Lung (tissue), 12 donors: ENCODE data around the gene PDE12. TPM values are rescaled to one million over a fixed set of nuclear protein-coding genes. Genes with fewer than 3 reads are reported as not detected.

ENCODE experiments used
- ATAC-seq: fragments of 200-7000 bp; cut with Tn5 transposase; one replicate; pipeline ENCODE4 v1.9.1; 2020; ENCODE audit warnings: moderate number of reproducible peaks; ENCODE audit not compliant: insufficient read depth, low FRiP score
- DNase-seq, 3 donors: peaks; one replicate each; pipeline ENCODE4 v3.0.0-alpha.2; 2013 to 2017
- H3K27ac ChIP-seq, 2 donors: one replicate each; pipeline ENCODE4 v1.5.1; 2013; ENCODE audit warnings: mild to moderate bottlenecking in 2 of 2, moderate library complexity in 2 of 2, control low read depth in 1 of 2, inconsistent platforms in 1 of 2, low read depth in 1 of 2, low read length in 1 of 2
- H3K27me3 ChIP-seq, 3 donors: one replicate each; pipeline ENCODE4 v1.5.1; 2013; ENCODE audit warnings: low read length in 2 of 3; ENCODE audit not compliant: control insufficient read depth in 3 of 3, insufficient read depth in 3 of 3
- H3K36me3 ChIP-seq, 4 donors: one replicate each; pipeline ENCODE4 v1.5.1; 2013; ENCODE audit warnings: low read length in 4 of 4, mild to moderate bottlenecking in 1 of 4, moderate library complexity in 1 of 4; ENCODE audit not compliant: control insufficient read depth in 4 of 4, insufficient read depth in 4 of 4
- H3K4me1 ChIP-seq, 5 donors: one replicate each; pipeline ENCODE4 v1.5.1; 2013; ENCODE audit warnings: low read length in 5 of 5, mild to moderate bottlenecking in 2 of 5, moderate library complexity in 1 of 5; ENCODE audit not compliant: control insufficient read depth in 5 of 5, insufficient read depth in 5 of 5
- H3K4me3 ChIP-seq: one replicate; pipeline ENCODE4 v1.5.1; 2013; ENCODE audit warnings: mild to moderate bottlenecking, control low read depth, moderate library complexity
- H3K9ac ChIP-seq, 2 donors: one replicate each; pipeline ENCODE4 v1.5.1; 2013; ENCODE audit warnings: low read length in 2 of 2, control low read depth in 1 of 2; ENCODE audit not compliant: insufficient read depth in 1 of 2
- H3K9me3 ChIP-seq, 4 donors: one replicate each; pipeline ENCODE4 v1.5.1; 2013; ENCODE audit warnings: low read length in 3 of 4, mild to moderate bottlenecking in 1 of 4, moderate library complexity in 1 of 4; ENCODE audit not compliant: control insufficient read depth in 4 of 4, insufficient read depth in 3 of 4
- CTCF ChIP-seq: IDR thresholded peaks from 2 replicates; pipeline ENCODE4 v1.5.1; 2012; ENCODE audit warnings: mild to moderate bottlenecking; ENCODE audit errors: control extremely low read depth, extremely low read depth
- WGBS, 2 donors: extraction: QIAGEN DNeasy Blood & Tissue Kit; methylation state at CpG; one replicate each; pipeline ENCODE4 v1.1.7; 2013; 5-methylcytosine and 5-hydroxymethylcytosine counted together
- polyA plus RNA-seq, 2 donors: library from polyadenylated mRNA; stranded (reverse); fragments of 200-250 nt; gene quantifications; one replicate each; pipeline ENCODE4 v1.2.1, GENCODE V29; 2013
- total RNA-seq, 2 donors: library from RNA; depleted of rRNA in 1 of 2; stranded (reverse); fragments of >200 nt in 1 of 2; gene quantifications; one replicate each; pipeline ENCODE4 v1.2.1, GENCODE V29; 2014 to 2021
- donor health status: control.
- donor health status: control.
- donor health status: Bipolar disorder and iron deficiency.
- donor health status: healthy.
- donor health status: DM: yes; HTN: yes; CAD: no.

The PDE12 gene
- total and polyA plus RNA-seq, 4 donors: 3.9 to 24.5 (median 9.9) TPM

GRCh38 chr3:57530071-57530608, 25.9 kb upstream of the PDE12 start:
- no peak overlapping the region for H3K4me3 ChIP-seq
- H3K9me3 ChIP-seq: peaks cover 0 to 2% (median 0%) of the 10 kb centered on the region in 4 donors
- H3K36me3 ChIP-seq: no peaks in the 10 kb centered on the region
- H3K27ac ChIP-seq: no peak overlapping the region
- no peak for TF ChIP-seq CTCF
- no peaks in the 10 kb centered on the region for H3K27me3 ChIP-seq
- H3K4me1 ChIP-seq: no peaks in the 10 kb centered on the region
- no peak overlapping the region for H3K9ac ChIP-seq
- ATAC-seq (no peak), DNase-seq (no peak)

GRCh38 chr3:57538465-57538864, 17.6 kb upstream of the PDE12 start:
- TF ChIP-seq CTCF: no peak
- H3K9ac ChIP-seq: no peak overlapping the region
- no peak for DNase-seq
- H3K27ac ChIP-seq: no peak overlapping the region
- H3K36me3 ChIP-seq: peaks cover 0 to 1% (median 0%) of the 10 kb centered on the region in 4 donors
- H3K9me3 ChIP-seq: no peaks in the 10 kb centered on the region
- no peak for ATAC-seq
- no peaks in the 10 kb centered on the region for H3K4me1 ChIP-seq
- no peak overlapping the region for H3K4me3 ChIP-seq
- no peaks in the 10 kb centered on the region for H3K27me3 ChIP-seq
- 96% methylated on average over 3 of the region's 3 CpGs for WGBS, 2 donors

- DNase-seq: peak; percentile 79 to 86 (median 80)
- no peak for TF ChIP-seq CTCF
- no peaks in the 10 kb centered on the region for H3K9me3 ChIP-seq
- H3K4me1 ChIP-seq: peaks cover 0 to 9% (median 0%) of the 10 kb centered on the region in 5 donors
- H3K9ac ChIP-seq: peak within 1 kb of the TSS in 1 of 2 donors; percentile 39
- H3K27ac ChIP-seq: no peak within 1 kb of the TSS
- H3K4me3 ChIP-seq: no peak within 1 kb of the TSS
- no peak for ATAC-seq
- WGBS, 2 donors: 7 to 8% methylated on average over 20 of the region's 20 CpGs
- H3K36me3 ChIP-seq: peaks cover 0 to 1% (median 0%) of the 10 kb centered on the region in 4 donors
- no peaks in the 10 kb centered on the region for H3K27me3 ChIP-seq
These were observed 11.6 kb upstream of the PDE12 start, which contains the start of gene DNAH12 for GRCh38 chr3:57544181-57545125. DNAH12 (minus strand) TSS chr3:57544344; CDS start chr3:57542870, 1,474 bp downstream.
